GM23338 (cell line): Measurements from ENCODE around the gene TNIP3.

Source experiments
- CREB1 ChIP-seq: fragments of 250-450 bp; sonication (Bioruptor Pico); IDR thresholded peaks from 2 replicates; pipeline ENCODE4 v1.5.0; 2020; ENCODE audit warnings: low read depth, mild to moderate bottlenecking, moderate library complexity
- CTCF ChIP-seq, 2 experiments: fragments of 200-600 bp in 1 of 2; sonication (generic) in 1 of 2; conservative IDR thresholded peaks; 2 replicates each; pipeline versions ENCODE4 v1.5.1 to v1.6.1; 2016 to 2017; ENCODE audit warnings: antibody characterized with exemption in 2 of 2, low read depth in 2 of 2, mild to moderate bottlenecking in 2 of 2, moderate library complexity in 1 of 2
- EZH2 ChIP-seq: fragments of 200-600 bp; sonication (generic); IDR thresholded peaks from one replicate; pipeline ENCODE4 v1.8.0; 2017; ENCODE audit warnings: antibody characterized with exemption, mild to moderate bottlenecking, low read depth; ENCODE audit not compliant: unreplicated experiment
- EZH2phosphoT487 ChIP-seq: fragments of 200-600 bp; sonication (generic); IDR thresholded peaks from one replicate; pipeline ENCODE4 v1.8.1; 2018; ENCODE audit warnings: antibody characterized with exemption; ENCODE audit not compliant: unreplicated experiment
- JUNB ChIP-seq: IDR thresholded peaks from one replicate; pipeline ENCODE4 v1.6.1; 2016; ENCODE audit warnings: antibody characterized with exemption; ENCODE audit not compliant: unreplicated experiment
- NANOG ChIP-seq: IDR thresholded peaks from 2 replicates; pipeline ENCODE4 v1.6.1; 2016; ENCODE audit warnings: antibody characterized with exemption, borderline replicate concordance
- POLR2AphosphoS5 ChIP-seq: IDR thresholded peaks from 2 replicates; pipeline ENCODE4 v1.6.1; 2016; ENCODE audit warnings: antibody characterized with exemption, low read depth
- REST ChIP-seq: IDR thresholded peaks from one replicate; pipeline ENCODE4 v1.6.1; 2018; ENCODE audit warnings: antibody characterized with exemption; ENCODE audit not compliant: unreplicated experiment

- no peak for TF ChIP-seq REST
- no peak for TF ChIP-seq NANOG
- TF ChIP-seq POLR2AphosphoS5 = no peak
- TF ChIP-seq CTCF (conservative IDR thresholded peaks at IDR 0.05; ENCODE audit: low read depth in 2 of 2) = peak; percentile 84 to 91
- no peak for TF ChIP-seq EZH2phosphoT487
- TF ChIP-seq JUNB = no peak
- no peak for TF ChIP-seq EZH2
- TF ChIP-seq CREB1 (CRISPR knock-in tag) = no peak
Observed at GRCh38 chr4:121192480-121192879, 28.4 kb upstream of the TNIP3 start.
